HepG2 (cell line): ENCODE data around the gene GRIK4.

Source experiments
- ATF1 ChIP-seq: IDR thresholded peaks from 2 replicates; pipeline ENCODE4 v1.6.1; 2016; ENCODE audit warnings: mild to moderate bottlenecking, control low read depth
- CC2D1A ChIP-seq: sonication (generic); formaldehyde crosslinking; IDR thresholded peaks from 2 replicates; pipeline ENCODE4 v1.8.1; 2023; ENCODE audit warnings: mild to moderate bottlenecking, missing genetic modification reagents
- CCAR2 ChIP-seq: fragments of 200-400 bp; formaldehyde crosslinking; optimal IDR thresholded peaks from 2 replicates; pipeline ENCODE3; 2018; ENCODE audit warnings: low read depth, mild to moderate bottlenecking, low read length, moderate library complexity
- NPAS2 ChIP-seq: sonication (generic); formaldehyde crosslinking; IDR thresholded peaks from 2 replicates; pipeline ENCODE4 v1.8.0; 2022; ENCODE audit warnings: mild to moderate bottlenecking, missing genetic modification reagents, borderline replicate concordance
- PHF8 ChIP-seq: sonication (generic); formaldehyde crosslinking; IDR thresholded peaks from 2 replicates; pipeline ENCODE4 v1.5.0; 2020; ENCODE audit warnings: missing genetic modification reagents
- SRSF9 ChIP-seq: fragments of 200-400 bp; formaldehyde crosslinking; IDR thresholded peaks from 2 replicates; pipeline ENCODE4 v1.6.1; 2018; ENCODE audit warnings: borderline replicate concordance, mild to moderate bottlenecking, low read depth, low read length; ENCODE audit not compliant: insufficient read depth, poor library complexity, severe bottlenecking
- TCF7L2 ChIP-seq: IDR thresholded peaks from 2 replicates; pipeline ENCODE4 v1.6.1; 2011; ENCODE audit warnings: mild to moderate bottlenecking, low read depth, low read length, moderate library complexity
- ZBTB8A ChIP-seq: sonication (generic); formaldehyde crosslinking; IDR thresholded peaks from 2 replicates; pipeline ENCODE4 v1.4.0; 2020; ENCODE audit warnings: mild to moderate bottlenecking, low read depth, missing genetic modification reagents, borderline replicate concordance
- TF ChIP-seq, protein P1 (sequence below), 2 experiments: IDR thresholded peaks; 2 replicates each; pipeline ENCODE4 v1.6.1; 2011 to 2012; ENCODE audit warnings: low read length in 2 of 2, borderline replicate concordance in 1 of 2, low read depth in 1 of 2, mild to moderate bottlenecking in 1 of 2, moderate library complexity in 1 of 2
- TF ChIP-seq, protein P2 (sequence below): sonication (generic); formaldehyde crosslinking; IDR thresholded peaks from 2 replicates; pipeline ENCODE4 v1.8.1; 2023; ENCODE audit warnings: mild to moderate bottlenecking, missing genetic modification reagents
- TF ChIP-seq, protein P3 (sequence below): sonication (generic); formaldehyde crosslinking; IDR thresholded peaks from 2 replicates; pipeline ENCODE4 v1.4.0; 2020; ENCODE audit warnings: missing genetic modification reagents
- TF ChIP-seq, protein P4 (sequence below), 2 experiments: sonication (generic) in 1 of 2; formaldehyde crosslinking in 1 of 2; IDR thresholded peaks; 2 replicates each; pipeline versions ENCODE4 v1.5.1 to v1.6.1; 2011 to 2020; ENCODE audit warnings: borderline replicate concordance in 1 of 2, low read depth in 1 of 2, low read length in 1 of 2, mild to moderate bottlenecking in 1 of 2, missing genetic modification reagents in 1 of 2, moderate library complexity in 1 of 2
- TF ChIP-seq, protein P5 (sequence below): sonication (generic); formaldehyde crosslinking; IDR thresholded peaks from 2 replicates; pipeline ENCODE4 v1.5.0; 2020; ENCODE audit warnings: mild to moderate bottlenecking, missing genetic modification reagents
- TF ChIP-seq, protein P6 (sequence below): sonication (generic); formaldehyde crosslinking; IDR thresholded peaks from 2 replicates; pipeline ENCODE4 v1.4.0; 2020; ENCODE audit warnings: mild to moderate bottlenecking, missing genetic modification reagents

DNA sequence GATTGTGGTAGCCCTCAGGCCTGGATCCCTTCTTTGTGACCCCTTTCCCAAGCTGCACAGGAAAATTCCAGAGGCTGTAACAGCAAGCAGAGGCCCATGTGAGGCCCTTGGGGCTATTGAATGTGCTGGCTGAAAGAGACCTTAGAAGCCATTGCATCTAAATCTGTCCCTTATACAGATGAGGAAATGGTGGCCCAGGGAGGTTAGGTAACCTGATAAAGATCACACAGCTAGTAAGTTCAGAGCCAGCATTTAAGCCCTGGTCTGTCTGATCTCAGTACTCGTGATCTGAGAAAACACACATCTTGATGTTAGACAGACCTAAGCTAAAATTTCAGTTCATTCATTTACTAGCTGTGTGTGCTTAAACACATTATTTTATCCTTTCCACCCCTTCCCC lies 396.4 kb downstream of the GRIK4 start:
- TF ChIP-seq, protein P1, sequence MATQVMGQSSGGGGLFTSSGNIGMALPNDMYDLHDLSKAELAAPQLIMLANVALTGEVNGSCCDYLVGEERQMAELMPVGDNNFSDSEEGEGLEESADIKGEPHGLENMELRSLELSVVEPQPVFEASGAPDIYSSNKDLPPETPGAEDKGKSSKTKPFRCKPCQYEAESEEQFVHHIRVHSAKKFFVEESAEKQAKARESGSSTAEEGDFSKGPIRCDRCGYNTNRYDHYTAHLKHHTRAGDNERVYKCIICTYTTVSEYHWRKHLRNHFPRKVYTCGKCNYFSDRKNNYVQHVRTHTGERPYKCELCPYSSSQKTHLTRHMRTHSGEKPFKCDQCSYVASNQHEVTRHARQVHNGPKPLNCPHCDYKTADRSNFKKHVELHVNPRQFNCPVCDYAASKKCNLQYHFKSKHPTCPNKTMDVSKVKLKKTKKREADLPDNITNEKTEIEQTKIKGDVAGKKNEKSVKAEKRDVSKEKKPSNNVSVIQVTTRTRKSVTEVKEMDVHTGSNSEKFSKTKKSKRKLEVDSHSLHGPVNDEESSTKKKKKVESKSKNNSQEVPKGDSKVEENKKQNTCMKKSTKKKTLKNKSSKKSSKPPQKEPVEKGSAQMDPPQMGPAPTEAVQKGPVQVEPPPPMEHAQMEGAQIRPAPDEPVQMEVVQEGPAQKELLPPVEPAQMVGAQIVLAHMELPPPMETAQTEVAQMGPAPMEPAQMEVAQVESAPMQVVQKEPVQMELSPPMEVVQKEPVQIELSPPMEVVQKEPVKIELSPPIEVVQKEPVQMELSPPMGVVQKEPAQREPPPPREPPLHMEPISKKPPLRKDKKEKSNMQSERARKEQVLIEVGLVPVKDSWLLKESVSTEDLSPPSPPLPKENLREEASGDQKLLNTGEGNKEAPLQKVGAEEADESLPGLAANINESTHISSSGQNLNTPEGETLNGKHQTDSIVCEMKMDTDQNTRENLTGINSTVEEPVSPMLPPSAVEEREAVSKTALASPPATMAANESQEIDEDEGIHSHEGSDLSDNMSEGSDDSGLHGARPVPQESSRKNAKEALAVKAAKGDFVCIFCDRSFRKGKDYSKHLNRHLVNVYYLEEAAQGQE (IDR thresholded peaks at IDR 0.05; ENCODE audit: borderline replicate concordance in 1 of 2, low read depth in 1 of 2, low read length in 2 of 2) = no peak
- no peak for TF ChIP-seq ATF1 (CRISPR knock-in tag)
- TF ChIP-seq CCAR2 = no peak
- no peak for TF ChIP-seq SRSF9
- TF ChIP-seq, protein P2, sequence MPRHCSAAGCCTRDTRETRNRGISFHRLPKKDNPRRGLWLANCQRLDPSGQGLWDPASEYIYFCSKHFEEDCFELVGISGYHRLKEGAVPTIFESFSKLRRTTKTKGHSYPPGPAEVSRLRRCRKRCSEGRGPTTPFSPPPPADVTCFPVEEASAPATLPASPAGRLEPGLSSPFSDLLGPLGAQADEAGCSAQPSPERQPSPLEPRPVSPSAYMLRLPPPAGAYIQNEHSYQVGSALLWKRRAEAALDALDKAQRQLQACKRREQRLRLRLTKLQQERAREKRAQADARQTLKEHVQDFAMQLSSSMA = no peak
- no peak for TF ChIP-seq PHF8
- TF ChIP-seq TCF7L2 = no peak
- TF ChIP-seq, protein P3, sequence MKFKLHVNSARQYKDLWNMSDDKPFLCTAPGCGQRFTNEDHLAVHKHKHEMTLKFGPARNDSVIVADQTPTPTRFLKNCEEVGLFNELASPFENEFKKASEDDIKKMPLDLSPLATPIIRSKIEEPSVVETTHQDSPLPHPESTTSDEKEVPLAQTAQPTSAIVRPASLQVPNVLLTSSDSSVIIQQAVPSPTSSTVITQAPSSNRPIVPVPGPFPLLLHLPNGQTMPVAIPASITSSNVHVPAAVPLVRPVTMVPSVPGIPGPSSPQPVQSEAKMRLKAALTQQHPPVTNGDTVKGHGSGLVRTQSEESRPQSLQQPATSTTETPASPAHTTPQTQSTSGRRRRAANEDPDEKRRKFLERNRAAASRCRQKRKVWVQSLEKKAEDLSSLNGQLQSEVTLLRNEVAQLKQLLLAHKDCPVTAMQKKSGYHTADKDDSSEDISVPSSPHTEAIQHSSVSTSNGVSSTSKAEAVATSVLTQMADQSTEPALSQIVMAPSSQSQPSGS = no peak
- TF ChIP-seq, protein P4, sequence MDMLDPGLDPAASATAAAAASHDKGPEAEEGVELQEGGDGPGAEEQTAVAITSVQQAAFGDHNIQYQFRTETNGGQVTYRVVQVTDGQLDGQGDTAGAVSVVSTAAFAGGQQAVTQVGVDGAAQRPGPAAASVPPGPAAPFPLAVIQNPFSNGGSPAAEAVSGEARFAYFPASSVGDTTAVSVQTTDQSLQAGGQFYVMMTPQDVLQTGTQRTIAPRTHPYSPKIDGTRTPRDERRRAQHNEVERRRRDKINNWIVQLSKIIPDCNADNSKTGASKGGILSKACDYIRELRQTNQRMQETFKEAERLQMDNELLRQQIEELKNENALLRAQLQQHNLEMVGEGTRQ (IDR thresholded peaks at IDR 0.05; ENCODE audit: low read depth, low read length) = no peak
- TF ChIP-seq, protein P4 (CRISPR knock-in tag; IDR thresholded peaks at IDR 0.05; ENCODE audit: borderline replicate concordance) = no peak
- no peak for TF ChIP-seq ZBTB8A (CRISPR knock-in tag)
- TF ChIP-seq, protein P5, sequence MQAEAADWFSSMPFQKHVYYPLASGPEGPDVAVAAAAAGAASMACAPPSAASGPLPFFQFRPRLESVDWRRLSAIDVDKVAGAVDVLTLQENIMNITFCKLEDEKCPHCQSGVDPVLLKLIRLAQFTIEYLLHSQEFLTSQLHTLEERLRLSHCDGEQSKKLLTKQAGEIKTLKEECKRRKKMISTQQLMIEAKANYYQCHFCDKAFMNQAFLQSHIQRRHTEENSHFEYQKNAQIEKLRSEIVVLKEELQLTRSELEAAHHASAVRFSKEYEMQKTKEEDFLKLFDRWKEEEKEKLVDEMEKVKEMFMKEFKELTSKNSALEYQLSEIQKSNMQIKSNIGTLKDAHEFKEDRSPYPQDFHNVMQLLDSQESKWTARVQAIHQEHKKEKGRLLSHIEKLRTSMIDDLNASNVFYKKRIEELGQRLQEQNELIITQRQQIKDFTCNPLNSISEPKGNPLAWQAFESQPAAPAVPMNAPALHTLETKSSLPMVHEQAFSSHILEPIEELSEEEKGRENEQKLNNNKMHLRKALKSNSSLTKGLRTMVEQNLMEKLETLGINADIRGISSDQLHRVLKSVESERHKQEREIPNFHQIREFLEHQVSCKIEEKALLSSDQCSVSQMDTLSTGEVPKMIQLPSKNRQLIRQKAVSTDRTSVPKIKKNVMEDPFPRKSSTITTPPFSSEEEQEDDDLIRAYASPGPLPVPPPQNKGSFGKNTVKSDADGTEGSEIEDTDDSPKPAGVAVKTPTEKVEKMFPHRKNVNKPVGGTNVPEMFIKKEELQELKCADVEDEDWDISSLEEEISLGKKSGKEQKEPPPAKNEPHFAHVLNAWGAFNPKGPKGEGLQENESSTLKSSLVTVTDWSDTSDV = no peak
- no peak for TF ChIP-seq NPAS2 (CRISPR knock-in tag)
- TF ChIP-seq CC2D1A (CRISPR knock-in tag) = no peak
- TF ChIP-seq, protein P6, sequence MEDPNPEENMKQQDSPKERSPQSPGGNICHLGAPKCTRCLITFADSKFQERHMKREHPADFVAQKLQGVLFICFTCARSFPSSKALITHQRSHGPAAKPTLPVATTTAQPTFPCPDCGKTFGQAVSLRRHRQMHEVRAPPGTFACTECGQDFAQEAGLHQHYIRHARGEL = no peak
